Mucosa of rectum (tissue), 2 donors: ENCODE measurements around the gene KRT17.
"Not testable (repeated sequence)": the region's sequence is repeated elsewhere in the genome, so short reads cannot be mapped to it uniquely, and the experiment has no call there.

Experiments
- H3K27ac ChIP-seq, 2 donors: one replicate each; pipeline ENCODE4 v1.7.0; 2013; ENCODE audit warnings: inconsistent platforms in 2 of 2, low read depth in 2 of 2, low read length in 2 of 2
- H3K27me3 ChIP-seq, 2 donors: one replicate each; pipeline ENCODE4 v1.7.0; 2013; ENCODE audit warnings: low read length in 2 of 2; ENCODE audit not compliant: control insufficient read depth in 2 of 2, insufficient read depth in 2 of 2
- H3K36me3 ChIP-seq, 2 donors: one replicate each; pipeline ENCODE4 v1.7.0; 2013; ENCODE audit warnings: low read length in 2 of 2; ENCODE audit not compliant: control insufficient read depth in 2 of 2, insufficient read depth in 2 of 2
- H3K4me1 ChIP-seq, 2 donors: one replicate each; pipeline ENCODE4 v1.7.0; 2013; ENCODE audit warnings: low read length in 2 of 2, mild to moderate bottlenecking in 1 of 2; ENCODE audit not compliant: control insufficient read depth in 2 of 2, insufficient read depth in 2 of 2
- H3K4me3 ChIP-seq, 2 donors: one replicate each; pipeline ENCODE4 v1.7.0; 2013; ENCODE audit warnings: low read length in 2 of 2
- H3K9ac ChIP-seq, 2 donors: one replicate each; pipeline ENCODE4 v1.7.0; 2013; ENCODE audit warnings: low read length in 2 of 2, low read depth in 1 of 2, mild to moderate bottlenecking in 1 of 2
- H3K9me3 ChIP-seq, 2 donors: one replicate each; pipeline ENCODE4 v1.7.0; 2013; ENCODE audit warnings: low read length in 2 of 2; ENCODE audit not compliant: control insufficient read depth in 2 of 2
- donor health status: healthy.
- donor health status: Normal muscosa, but diverticular disease.

Gene KRT17

GRCh38 chr17:41583137-41584127 is 40.9 kb downstream of the KRT17 start:
- no peaks in the 10 kb centered on the region for H3K27me3 ChIP-seq
- no peak overlapping the region for H3K9ac ChIP-seq
- no peak overlapping the region for H3K27ac ChIP-seq
- H3K4me1 ChIP-seq, result peaks cover 3 to 10% of the 10 kb centered on the region in 2 donors
- H3K4me3 ChIP-seq, result no peak overlapping the region
- H3K36me3 ChIP-seq, result no peaks in the 10 kb centered on the region
- H3K9me3 ChIP-seq, result no peaks in the 10 kb centered on the region

- not testable (repeated sequence) for H3K9ac ChIP-seq, H3K27ac ChIP-seq
Observed at GRCh38 chr17:41582061-41582968, 42.1 kb downstream of the KRT17 start.

GRCh38 chr17:41581366-41582060 is 42.9 kb downstream of the KRT17 start:
- no peak overlapping the region for H3K9ac ChIP-seq
- no peak overlapping the region for H3K27ac ChIP-seq
- no peak overlapping the region for H3K4me3 ChIP-seq
- H3K36me3 ChIP-seq, result no peaks in the 10 kb centered on the region
- H3K4me1 ChIP-seq, result peaks cover 3 to 10% of the 10 kb centered on the region in 2 donors
- no peaks in the 10 kb centered on the region for H3K9me3 ChIP-seq
- no peaks in the 10 kb centered on the region for H3K27me3 ChIP-seq

More at GRCh38 chr17:41582061-41582968, 42.1 kb downstream of the KRT17 start:
- H3K9me3 ChIP-seq, H3K27me3 ChIP-seq, H3K4me3 ChIP-seq, H3K36me3 ChIP-seq: not testable (repeated sequence)
- peaks cover 3 to 10% of the 10 kb centered on the region in 2 donors for H3K4me1 ChIP-seq

GRCh38 chr17:41580687-41581365 is 43.5 kb downstream of the KRT17 start:
- Histone ChIP-seq H3K27ac (no peak overlapping the region), H3K27me3 (peaks cover 0 to 3% of the 10 kb centered on the region in 2 donors)

GRCh38 chr17:41580244-41580575 is 44.2 kb downstream of the KRT17 start:
- peaks cover 3 to 10% of the 10 kb centered on the region in 2 donors for H3K4me1 ChIP-seq
- no peaks in the 10 kb centered on the region for H3K9me3 ChIP-seq
- no peaks in the 10 kb centered on the region for H3K36me3 ChIP-seq
- H3K27ac ChIP-seq, result no peak overlapping the region
- peaks cover 0 to 3% of the 10 kb centered on the region in 2 donors for H3K27me3 ChIP-seq
- no peak overlapping the region for H3K4me3 ChIP-seq
- no peak overlapping the region for H3K9ac ChIP-seq

More at GRCh38 chr17:41580687-41581365, 43.5 kb downstream of the KRT17 start:
- H3K4me3 ChIP-seq, result no peak overlapping the region
- H3K4me1 ChIP-seq, result peaks cover 3 to 10% of the 10 kb centered on the region in 2 donors
- H3K9ac ChIP-seq, result no peak overlapping the region
- no peaks in the 10 kb centered on the region for H3K36me3 ChIP-seq
- no peaks in the 10 kb centered on the region for H3K9me3 ChIP-seq

- Histone ChIP-seq H3K9ac (peak overlapping the region in 1 of 2 donors; percentile 60), H3K4me3 (no peak overlapping the region), H3K9me3 (no peaks in the 10 kb centered on the region), H3K36me3 (no peaks in the 10 kb centered on the region), H3K4me1 (peaks cover 3 to 10% of the 10 kb centered on the region in 2 donors), H3K27me3 (peaks cover 0 to 3% of the 10 kb centered on the region in 2 donors), H3K27ac (peak overlapping the region; percentile 23 to 66)
Observed at GRCh38 chr17:41579484-41580243, 44.7 kb downstream of the KRT17 start.

GRCh38 chr17:41578971-41579370 is 45.4 kb downstream of the KRT17 start:
- peaks cover 0 to 3% of the 10 kb centered on the region in 2 donors for H3K27me3 ChIP-seq
- H3K27ac ChIP-seq, result peak overlapping the region; percentile 23 to 66
- peaks cover 3 to 10% of the 10 kb centered on the region in 2 donors for H3K4me1 ChIP-seq
- peak overlapping the region in 1 of 2 donors; percentile 33 for H3K9ac ChIP-seq
- H3K4me3 ChIP-seq, result no peak overlapping the region
- no peaks in the 10 kb centered on the region for H3K36me3 ChIP-seq
- H3K9me3 ChIP-seq, result no peaks in the 10 kb centered on the region

- peak overlapping the region in 1 of 2 donors; percentile 66 for H3K27ac ChIP-seq
- peaks cover 3 to 8% of the 10 kb centered on the region in 2 donors for H3K4me1 ChIP-seq
- peak overlapping the region in 1 of 2 donors; percentile 33 for H3K9ac ChIP-seq
- H3K4me3 ChIP-seq, result no peak overlapping the region
- H3K36me3 ChIP-seq, result no peaks in the 10 kb centered on the region
- peaks cover 0 to 3% of the 10 kb centered on the region in 2 donors for H3K27me3 ChIP-seq
- H3K9me3 ChIP-seq, result no peaks in the 10 kb centered on the region
Observed at GRCh38 chr17:41578538-41578937, 45.8 kb downstream of the KRT17 start.

GRCh38 chr17:41576740-41577139 is 47.6 kb downstream of the KRT17 start:
- not testable (repeated sequence) for H3K9ac ChIP-seq, H3K27me3 ChIP-seq, H3K9me3 ChIP-seq, H3K4me1 ChIP-seq, H3K27ac ChIP-seq, H3K36me3 ChIP-seq, H3K4me3 ChIP-seq
